ENCODE measurements around the gene SSBP4. TPM values are rescaled to one million over a fixed set of nuclear protein-coding genes. Genes with fewer than 3 reads are reported as not detected.

SSBP4 gene
- total and polyA plus RNA-seq, 2 of the 4 experiments (the other 2 are of a cell fraction), result 14.9 to 39.7 TPM

DNA sequence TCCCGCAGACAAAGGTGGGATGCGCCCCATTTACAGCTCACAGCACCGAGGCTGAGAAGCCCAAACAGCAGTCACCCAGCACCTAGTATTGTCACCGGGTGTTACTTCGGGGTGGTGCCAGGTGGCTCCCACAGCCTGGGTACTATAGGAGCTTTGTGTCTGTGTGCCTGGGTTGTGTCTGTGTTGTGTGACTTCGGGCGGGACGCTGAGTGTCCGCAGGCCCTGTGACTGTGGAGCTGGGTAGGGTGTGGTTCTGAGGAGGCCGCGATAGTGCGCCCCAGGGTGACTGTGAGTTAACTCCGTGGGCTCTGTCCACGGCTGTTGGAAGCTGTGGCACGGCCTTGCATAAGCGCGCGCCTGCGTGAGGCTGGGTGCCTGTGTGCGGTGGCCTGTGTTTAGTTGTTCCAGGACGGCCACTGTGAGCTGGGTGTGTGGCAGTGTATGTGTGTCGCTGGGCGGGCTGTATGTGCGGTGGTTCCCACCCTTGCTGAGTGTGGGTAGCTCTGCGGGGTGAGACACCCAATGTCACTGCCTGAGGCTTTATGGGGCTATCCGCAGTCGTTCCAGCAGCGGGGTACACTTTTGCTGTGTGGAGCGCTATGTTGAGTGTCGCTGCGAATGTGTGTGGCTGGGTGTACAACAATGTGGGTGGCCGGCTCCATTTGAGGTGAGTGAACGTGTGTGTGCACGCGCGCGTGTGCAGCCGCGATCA lies 559 bp upstream of the SSBP4 start:
- Histone ChIP-seq H3K18ac (ENCODE audit: low read depth, low read length) (peak overlapping the region; percentile 22; the same call in 1 of the 2 replicates), H2AK5ac (ENCODE audit: low read depth, low read length) (peak overlapping the region; percentile 94), H3K4me2 (ENCODE audit: low read depth, low read length) (peak overlapping the region; percentile 81), H2BK120ac (ENCODE audit: low read depth, low read length) (peak overlapping the region; percentile 86), H4K91ac (ENCODE audit: insufficient read depth, low read depth, low read length) (peak overlapping the region; percentile 91), H3K27me3 (ENCODE audit: control insufficient read depth, insufficient read depth, low read length) (no peaks in the 10 kb centered on the region), H2BK5ac (ENCODE audit: low read depth, low read length, poor library complexity, severe bottlenecking) (peak overlapping the region; percentile 71), H3K79me1 (ENCODE audit: low read depth in 1 of 2, low read length in 2 of 2) (peaks cover 0 to 47% of the 10 kb centered on the region in 2 experiments), H3K4me1 (ENCODE audit: control insufficient read depth, insufficient read depth, low read length) (peaks cover 37% of the 10 kb centered on the region), H2AFZ (replicated peaks; ENCODE audit: low read length, poor library complexity) (peak overlapping the region; percentile 97), H4K5ac (ENCODE audit: low read depth, low read length) (peak overlapping the region; percentile 29), H3K9me3 (ENCODE audit: control insufficient read depth, insufficient read depth, low read length) (no peaks in the 10 kb centered on the region), H2BK15ac (ENCODE audit: low read depth, low read length) (peak overlapping the region; percentile 87; the same call in 1 of the 3 replicates), H3K56ac (ENCODE audit: extremely low read depth, insufficient read depth, low read length) (no peak overlapping the region), H3K9me1 (ENCODE audit: insufficient read depth, low read length) (peaks cover 16% of the 10 kb centered on the region; the same call in 1 of the 2 replicates), H3K27ac (ENCODE audit: insufficient read depth, low read length) (peak overlapping the region; percentile 90), H4K20me1 (ENCODE audit: insufficient read depth, low read length) (peaks cover 34% of the 10 kb centered on the region), H4K8ac (ENCODE audit: low read depth in 2 of 2, low read length in 2 of 2) (peak overlapping the region; percentile 88 to 100), H3K36me3 (ENCODE audit: control insufficient read depth, insufficient read depth, low read length) (no peaks in the 10 kb centered on the region), H3K9ac (ENCODE audit: low read depth, low read length) (peak overlapping the region; percentile 51; the same call in 1 of the 2 replicates), H3K4me3 (ENCODE audit: insufficient read depth, low read depth, low read length) (peak overlapping the region; percentile 68), H3K14ac (replicated peaks; ENCODE audit: low read depth, low read length) (peak overlapping the region; percentile 79), H3K23ac (ENCODE audit: low read depth, low read length) (peak overlapping the region; percentile 84; the same call in 1 of the 2 replicates), H2AK9ac (replicated peaks; ENCODE audit: low read depth, low read length, poor library complexity) (peak overlapping the region; percentile 99), H3K4ac (ENCODE audit: low read depth, low read length) (peak overlapping the region; percentile 96), H2BK20ac (ENCODE audit: low read depth, low read length) (peak overlapping the region; percentile 79; the same call in 1 of the 2 replicates)
- in situ Hi-C loops (cut with MboI; ENCODE audit: low sequenced_read_pairs) (loop anchor here (10.0 kb wide), 2 partner anchors 224 to 304 kb away; partner anchors contain the start of gene MPV17L2), dilution Hi-C loops (cut with HindIII; ENCODE audit: low sequenced_read_pairs, unreplicated experiment) (no loop called here), intact Hi-C loops (cut with micrococcal nuclease) (loop anchor here (5.0 to 10.0 kb wide), 2 partner anchors 141 to 214 kb away; partner anchors contain the start of gene RAB3A)
- 36% methylated on average over 29 of the region's 39 CpGs; no CpG with 5 or more reads in 1 of the 2 experiments for WGBS, 2 experiments (ENCODE audit: extremely low coverage in 2 of 2, insufficient read length in 1 of 2)
- ChIA-PET POLR2A (ENCODE audit: unreplicated experiment) (no interaction called here), CTCF (interaction anchor here (0.8 to 1.2 kb wide), 4 partner anchors 33 to 140 kb away, joined by 3 to 4 read pairs (median 4); partner anchors contain the start of gene GDF15)
- DNase-seq (no peak), ATAC-seq (ENCODE audit: low read depth) (peak; percentile 0)
- no peak for TF ChIP-seq FOS (IDR thresholded peaks at IDR 0.05; ENCODE audit: low read depth, low read length)
- no TSS peak for BruUV-seq (replicated peaks)
